Muscle of leg (tissue), 11 donors: ENCODE results near the gene UBE2V1. TPM values are rescaled to one million over a fixed set of nuclear protein-coding genes. Genes with fewer than 3 reads are reported as not detected.
A peak's percentile ranks its signal among the peaks of the same experiment; 100 is the strongest.

Experiments
- DNase-seq: peaks from one replicate; pipeline ENCODE4 v3.0.0; 2013
- H3K27ac ChIP-seq: one replicate; pipeline ENCODE4 v1.5.1; 2013; ENCODE audit warnings: mild to moderate bottlenecking, low read length, control low read depth
- H3K27me3 ChIP-seq: one replicate; pipeline ENCODE4 v1.6.1; 2013; ENCODE audit warnings: low read length; ENCODE audit not compliant: control insufficient read depth, insufficient read depth
- H3K36me3 ChIP-seq: one replicate; pipeline ENCODE4 v1.6.1; 2013; ENCODE audit warnings: low read length; ENCODE audit not compliant: control insufficient read depth, insufficient read depth
- H3K4me1 ChIP-seq: one replicate; pipeline ENCODE4 v1.6.1; 2013; ENCODE audit warnings: low read length; ENCODE audit not compliant: control insufficient read depth, insufficient read depth
- H3K4me3 ChIP-seq: one replicate; pipeline ENCODE4 v1.5.1; 2013; ENCODE audit warnings: low read length, control low read depth
- H3K9me3 ChIP-seq: replicated peaks from 2 replicates; pipeline ENCODE4 v1.6.1; 2013; ENCODE audit warnings: low read depth, low read length; ENCODE audit not compliant: control insufficient read depth
- WGBS: methylation state at CpG from one replicate; pipeline ENCODE4 v1.1.5; 2013; ENCODE audit warnings: missing lambda C conversion rate; ENCODE audit not compliant: insufficient coverage; 5-methylcytosine and 5-hydroxymethylcytosine counted together
- polyA plus RNA-seq, 8 donors: library from polyadenylated mRNA; unstranded; fragments of 120-200 nt; gene quantifications; one replicate each; pipeline versions ENCODE4 v1.2.1 to v1.2.3, GENCODE V29; 2013; ENCODE audit warnings: inconsistent platforms in 1 of 8, low replicate concordance in 1 of 8; ENCODE audit not compliant: insufficient read length in 8 of 8, insufficient read depth in 1 of 8
- total RNA-seq: library from RNA; stranded (reverse); fragments of 120-200 nt; gene quantifications from one replicate; pipeline ENCODE4 v1.2.4, GENCODE V29; 2013

UBE2V1 gene
- total and polyA plus RNA-seq, 9 donors, result 43.3 to 131 (median 113) TPM

- H3K27me3 ChIP-seq, result no peaks in the 10 kb centered on the region
- DNase-seq, result no peak
- peaks cover 16% of the 10 kb centered on the region for H3K4me1 ChIP-seq
- WGBS, result 88% methylated on average over 9 of the region's 13 CpGs
- no peaks in the 10 kb centered on the region for H3K9me3 ChIP-seq
- H3K36me3 ChIP-seq, result peaks cover 70% of the 10 kb centered on the region
- no peak overlapping the region for H3K27ac ChIP-seq
- no peak overlapping the region for H3K4me3 ChIP-seq
Observed at GRCh38 chr20:50129662-50130355, 16.9 kb upstream of the UBE2V1 start.

- Histone ChIP-seq H3K27me3 (no peaks in the 10 kb centered on the region), H3K4me3 (no peak overlapping the region), H3K4me1 (peaks cover 13% of the 10 kb centered on the region), H3K27ac (no peak overlapping the region), H3K9me3 (no peaks in the 10 kb centered on the region), H3K36me3 (peaks cover 74% of the 10 kb centered on the region)
- no peak for DNase-seq
- WGBS, result 86% methylated on average over 4 of the region's 8 CpGs
Observed at GRCh38 chr20:50128520-50128905, 15.6 kb upstream of the UBE2V1 start.

- no peak for DNase-seq
- no peaks in the 10 kb centered on the region for H3K27me3 ChIP-seq
- H3K4me1 ChIP-seq, result peaks cover 9% of the 10 kb centered on the region
- H3K4me3 ChIP-seq, result no peak overlapping the region
- H3K36me3 ChIP-seq, result peaks cover 76% of the 10 kb centered on the region
- H3K27ac ChIP-seq, result no peak overlapping the region
- 93% methylated on average over 20 of the region's 28 CpGs for WGBS
- H3K9me3 ChIP-seq, result no peaks in the 10 kb centered on the region
Observed at GRCh38 chr20:50127587-50128519, 14.9 kb upstream of the UBE2V1 start.

GRCh38 chr20:50126662-50127061, 13.7 kb upstream of the UBE2V1 start:
- WGBS, result 72% methylated on average over 4 of the region's 4 CpGs
- H3K4me3 ChIP-seq, result no peak overlapping the region
- H3K36me3 ChIP-seq, result peaks cover 73% of the 10 kb centered on the region
- peaks cover 8% of the 10 kb centered on the region for H3K4me1 ChIP-seq
- H3K27me3 ChIP-seq, result no peaks in the 10 kb centered on the region
- DNase-seq, result no peak
- H3K9me3 ChIP-seq, result no peaks in the 10 kb centered on the region
- H3K27ac ChIP-seq, result no peak overlapping the region

GRCh38 chr20:50125279-50125678, 12.3 kb upstream of the UBE2V1 start:
- H3K9me3 ChIP-seq, result no peaks in the 10 kb centered on the region
- H3K4me3 ChIP-seq, result no peak overlapping the region
- no peaks in the 10 kb centered on the region for H3K27me3 ChIP-seq
- WGBS, result 90% methylated on average over 2 of the region's 3 CpGs
- peaks cover 61% of the 10 kb centered on the region for H3K36me3 ChIP-seq
- no peak for DNase-seq
- H3K4me1 ChIP-seq, result peaks cover 21% of the 10 kb centered on the region
- no peak overlapping the region for H3K27ac ChIP-seq

- 100% methylated on average over 4 of the region's 9 CpGs for WGBS
- no peak overlapping the region for H3K27ac ChIP-seq
- H3K36me3 ChIP-seq, result peaks cover 53% of the 10 kb centered on the region
Observed at GRCh38 chr20:50124496-50124895, 11.5 kb upstream of the UBE2V1 start.

GRCh38 chr20:50123418-50123817, 10.5 kb upstream of the UBE2V1 start:
- DNase-seq, result no peak
- H3K27me3 ChIP-seq, result no peaks in the 10 kb centered on the region
- no peaks in the 10 kb centered on the region for H3K9me3 ChIP-seq
- peaks cover 15% of the 10 kb centered on the region for H3K4me1 ChIP-seq
- peaks cover 42% of the 10 kb centered on the region for H3K36me3 ChIP-seq
- H3K4me3 ChIP-seq, result no peak overlapping the region
- 94% methylated on average over 6 of the region's 7 CpGs for WGBS
- H3K27ac ChIP-seq, result no peak overlapping the region

More at GRCh38 chr20:50124496-50124895, 11.5 kb upstream of the UBE2V1 start:
- H3K4me3 ChIP-seq, result no peak overlapping the region
- H3K4me1 ChIP-seq, result peaks cover 21% of the 10 kb centered on the region
- H3K9me3 ChIP-seq, result no peaks in the 10 kb centered on the region
- no peaks in the 10 kb centered on the region for H3K27me3 ChIP-seq
- no peak for DNase-seq

GRCh38 chr20:50122763-50123162, 9.8 kb upstream of the UBE2V1 start:
- peaks cover 37% of the 10 kb centered on the region for H3K36me3 ChIP-seq
- no peak for DNase-seq
- no peak overlapping the region for H3K27ac ChIP-seq
- WGBS, result 100% methylated on average over 2 of the region's 4 CpGs
- no peak overlapping the region for H3K4me3 ChIP-seq
- no peaks in the 10 kb centered on the region for H3K27me3 ChIP-seq
- H3K9me3 ChIP-seq, result no peaks in the 10 kb centered on the region
- peaks cover 13% of the 10 kb centered on the region for H3K4me1 ChIP-seq

GRCh38 chr20:50121858-50122271, 8.9 kb upstream of the UBE2V1 start:
- Histone ChIP-seq H3K4me1 (peaks cover 13% of the 10 kb centered on the region), H3K4me3 (no peak overlapping the region), H3K36me3 (peaks cover 31% of the 10 kb centered on the region), H3K9me3 (no peaks in the 10 kb centered on the region), H3K27ac (peak overlapping the region; percentile 60), H3K27me3 (no peaks in the 10 kb centered on the region)
- peak; percentile 46 for DNase-seq
- whole genome bisulfite sequencing, result 75% methylated on average over 1 of the region's 4 CpGs

- 39% methylated on average over 8 of the region's 9 CpGs for WGBS
- peaks cover 17% of the 10 kb centered on the region for H3K4me1 ChIP-seq
- DNase-seq, result peak; percentile 83
- H3K4me3 ChIP-seq, result no peak overlapping the region
- H3K9me3 ChIP-seq, result no peaks in the 10 kb centered on the region
- no peaks in the 10 kb centered on the region for H3K27me3 ChIP-seq
- peaks cover 24% of the 10 kb centered on the region for H3K36me3 ChIP-seq
- H3K27ac ChIP-seq, result peak overlapping the region; percentile 60
Observed at GRCh38 chr20:50120935-50121693, 8.2 kb upstream of the UBE2V1 start.
